CD4-positive, alpha-beta T cell (primary cell): ENCODE results near the gene STX8. TPM values are rescaled to one million over a fixed set of nuclear protein-coding genes. Genes with fewer than 3 reads are reported as not detected.

Experiments used
- ATAC-seq: fragments of 200-7000 bp; cut with Tn5 transposase; one replicate; pipeline ENCODE4 v1.10.0; 2022; ENCODE audit warnings: mild to moderate bottlenecking; ENCODE audit not compliant: poor library complexity
- CTCF ChIA-PET: fragments of 350-600 bp; sonication (Branson Sonifier 250); formaldehyde crosslinking; loops from one replicate; lab custom pipeline; 2021; ENCODE audit warnings: antibody characterized with exemption, inconsistent platforms; lab: Charles Lee
- POLR2A ChIA-PET: fragments of 350-600 bp; sonication (Branson Sonifier 250); formaldehyde crosslinking; loops from one replicate; lab custom pipeline; 2021; ENCODE audit warnings: antibody characterized with exemption, inconsistent platforms; lab: Charles Lee
- DNase-seq, 14 experiments: peaks; one replicate each; pipeline ENCODE4 v3.0.0-alpha.2; 2013 to 2020; ENCODE audit warnings: mixed read lengths in 2 of 14
- H3K27ac ChIP-seq, 2 donors: one replicate each; pipeline versions ENCODE4 v1.5.1 to v1.7.0; 2013; ENCODE audit warnings: low read length in 2 of 2, low read depth in 1 of 2, mild to moderate bottlenecking in 1 of 2
- H3K27me3 ChIP-seq, 2 experiments: 1 replicate in 1 of 2; 2 replicates in 1 of 2; pipeline versions ENCODE4 v1.6.1 to v1.7.0; 2013; ENCODE audit warnings: low read length in 2 of 2, control low read depth in 1 of 2, mild to moderate bottlenecking in 1 of 2, moderate library complexity in 1 of 2; ENCODE audit not compliant: insufficient read depth in 2 of 2, control insufficient read depth in 1 of 2
- H3K36me3 ChIP-seq: one replicate; pipeline ENCODE4 v1.6.1; 2013; ENCODE audit warnings: low read length, control low read depth; ENCODE audit not compliant: insufficient read depth
- H3K4me1 ChIP-seq: one replicate; pipeline ENCODE4 v1.6.1; 2013; ENCODE audit warnings: low read length, control low read depth; ENCODE audit not compliant: insufficient read depth
- H3K4me3 ChIP-seq: one replicate; pipeline ENCODE4 v1.5.1; 2013; ENCODE audit warnings: mild to moderate bottlenecking, low read length, moderate library complexity
- H3K9me3 ChIP-seq, 2 experiments: 1 replicate in 1 of 2; 2 replicates in 1 of 2; pipeline versions ENCODE4 v1.6.1 to v1.7.0; 2013; ENCODE audit warnings: low read length in 2 of 2, mild to moderate bottlenecking in 2 of 2, control low read depth in 1 of 2, moderate library complexity in 1 of 2; ENCODE audit not compliant: control insufficient read depth in 1 of 2, insufficient read depth in 1 of 2
- H3K27ac Mint-ChIP-seq: one replicate; pipeline ENCODE4 v1.8.0; 2020; ENCODE audit warnings: mixed read lengths
- H3K27me3 Mint-ChIP-seq: one replicate; pipeline ENCODE4 v1.8.0; 2021; ENCODE audit warnings: mixed read lengths
- H3K36me3 Mint-ChIP-seq: one replicate; pipeline ENCODE4 v1.8.0; 2021; ENCODE audit warnings: low read depth, mixed read lengths
- H3K4me1 Mint-ChIP-seq: one replicate; pipeline ENCODE4 v1.8.0; 2021; ENCODE audit warnings: low read depth, mixed read lengths
- H3K4me3 Mint-ChIP-seq: one replicate; pipeline ENCODE4 v1.8.0; 2020; ENCODE audit warnings: mild to moderate bottlenecking, mixed read lengths
- H3K9me3 Mint-ChIP-seq: one replicate; pipeline ENCODE4 v1.8.0; 2020; ENCODE audit warnings: mixed read lengths
- CTCF ChIP-seq: fragments of 200-600 bp; IDR thresholded peaks from one replicate; pipeline ENCODE4 v1.8.0; 2022; ENCODE audit warnings: antibody characterized with exemption, mild to moderate bottlenecking
- intact Hi-C, 2 experiments: fragments of 100-400 bp; cut with DNase I in 1 of 2; cut with micrococcal nuclease in 1 of 2; formaldehyde crosslinking; loops; one replicate each; pipeline versions ENCODE4 v1.15.1 to v1.9.0; 2023 to 2025; cut with DNase I, micrococcal nuclease
- total RNA-seq, 174 experiments: library from RNA in 2 of 174; stranded (reverse) in 2 of 174; gene quantifications; one replicate each; pipeline ENCODE4 v1.2.3 and lab custom pipeline; 2021 to 2026

STX8 gene
- total RNA-seq, 2 experiments from 2014 or later, result 52.2 to 63.2 TPM

GRCh38 chr17:9406046-9406606 is 169.5 kb downstream of the STX8 start:
- H3K4me1 Mint-ChIP-seq, result no peaks in the 10 kb centered on the region
- no peaks in the 10 kb centered on the region for H3K27me3 Mint-ChIP-seq
- no peaks in the 10 kb centered on the region for H3K9me3 Mint-ChIP-seq
- H3K4me3 Mint-ChIP-seq, result no peak overlapping the region
- ChIA-PET POLR2A (interaction anchor here (0.6 kb wide), 1 partner anchor 9 kb away, joined by 3 read pairs; no protein-coding TSS in a partner anchor), CTCF (no interaction called here)
- no peak for TF ChIP-seq CTCF
- no peaks in the 10 kb centered on the region for H3K9me3 ChIP-seq
- no peak overlapping the region for H3K4me3 ChIP-seq
- H3K27ac Mint-ChIP-seq, result no peak overlapping the region
- no peaks in the 10 kb centered on the region for H3K36me3 Mint-ChIP-seq
- no peaks in the 10 kb centered on the region for H3K36me3 ChIP-seq
- no peak overlapping the region for H3K27ac ChIP-seq
- ATAC-seq (no peak), DNase-seq (no peak)
- intact Hi-C loops, result no loop called here
- H3K27me3 ChIP-seq, result no peaks in the 10 kb centered on the region
- H3K4me1 ChIP-seq, result no peaks in the 10 kb centered on the region

- POLR2A ChIA-PET, result no interaction called here
These were observed 172.4 kb downstream of the STX8 start for GRCh38 chr17:9403257-9403656.

GRCh38 chr17:9402590-9403199 is 172.9 kb downstream of the STX8 start:
- H3K36me3 ChIP-seq, result no peaks in the 10 kb centered on the region
- TF ChIP-seq CTCF, result peak; percentile 52
- ATAC-seq, result no peak
- H3K27me3 ChIP-seq, result no peaks in the 10 kb centered on the region
- ChIA-PET CTCF (no interaction called here), POLR2A (no interaction called here)
- Mint-ChIP-seq H3K36me3 (peaks cover 7% of the 10 kb centered on the region), H3K27ac (no peak overlapping the region), H3K27me3 (no peaks in the 10 kb centered on the region), H3K4me3 (no peak overlapping the region), H3K4me1 (no peaks in the 10 kb centered on the region), H3K9me3 (no peaks in the 10 kb centered on the region)
- H3K4me3 ChIP-seq, result no peak overlapping the region
- DNase-seq, result peak in 7 of 14 experiments; percentile 3 to 41 (median 13)
- H3K4me1 ChIP-seq, result no peaks in the 10 kb centered on the region
- no peaks in the 10 kb centered on the region for H3K9me3 ChIP-seq
- H3K27ac ChIP-seq, result no peak overlapping the region
- intact Hi-C loops, result loop anchor here (2.0 to 5.0 kb wide), 2 partner anchors 118 to 120 kb away; no protein-coding TSS in a partner anchor

More at GRCh38 chr17:9403257-9403656, 172.4 kb downstream of the STX8 start:
- peaks cover 6% of the 10 kb centered on the region for H3K36me3 Mint-ChIP-seq
- no peak overlapping the region for H3K4me3 ChIP-seq
- intact Hi-C loops, result loop anchor here (2.0 to 5.0 kb wide), 2 partner anchors 118 to 119 kb away; no protein-coding TSS in a partner anchor
- ATAC-seq (no peak), DNase-seq (no peak)
- no peaks in the 10 kb centered on the region for H3K27me3 ChIP-seq
- no peaks in the 10 kb centered on the region for H3K36me3 ChIP-seq
- H3K27ac ChIP-seq, result no peak overlapping the region
- no peaks in the 10 kb centered on the region for H3K4me1 Mint-ChIP-seq
- H3K4me1 ChIP-seq, result no peaks in the 10 kb centered on the region
- CTCF ChIA-PET, result no interaction called here
- no peaks in the 10 kb centered on the region for H3K27me3 Mint-ChIP-seq
- no peak for TF ChIP-seq CTCF
- no peak overlapping the region for H3K27ac Mint-ChIP-seq
- H3K4me3 Mint-ChIP-seq, result no peak overlapping the region
- no peaks in the 10 kb centered on the region for H3K9me3 ChIP-seq
- H3K9me3 Mint-ChIP-seq, result no peaks in the 10 kb centered on the region
